ENCODE results near the gene PRR23E.

PRR23E gene

GRCh38 chr3:127174715-127175140, 18.2 kb upstream of the PRR23E start:
- TF ChIP-seq, protein P1, sequence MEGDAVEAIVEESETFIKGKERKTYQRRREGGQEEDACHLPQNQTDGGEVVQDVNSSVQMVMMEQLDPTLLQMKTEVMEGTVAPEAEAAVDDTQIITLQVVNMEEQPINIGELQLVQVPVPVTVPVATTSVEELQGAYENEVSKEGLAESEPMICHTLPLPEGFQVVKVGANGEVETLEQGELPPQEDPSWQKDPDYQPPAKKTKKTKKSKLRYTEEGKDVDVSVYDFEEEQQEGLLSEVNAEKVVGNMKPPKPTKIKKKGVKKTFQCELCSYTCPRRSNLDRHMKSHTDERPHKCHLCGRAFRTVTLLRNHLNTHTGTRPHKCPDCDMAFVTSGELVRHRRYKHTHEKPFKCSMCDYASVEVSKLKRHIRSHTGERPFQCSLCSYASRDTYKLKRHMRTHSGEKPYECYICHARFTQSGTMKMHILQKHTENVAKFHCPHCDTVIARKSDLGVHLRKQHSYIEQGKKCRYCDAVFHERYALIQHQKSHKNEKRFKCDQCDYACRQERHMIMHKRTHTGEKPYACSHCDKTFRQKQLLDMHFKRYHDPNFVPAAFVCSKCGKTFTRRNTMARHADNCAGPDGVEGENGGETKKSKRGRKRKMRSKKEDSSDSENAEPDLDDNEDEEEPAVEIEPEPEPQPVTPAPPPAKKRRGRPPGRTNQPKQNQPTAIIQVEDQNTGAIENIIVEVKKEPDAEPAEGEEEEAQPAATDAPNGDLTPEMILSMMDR (conservative IDR thresholded peaks at IDR 0.05; ENCODE audit: low read depth, low read length) = no peak
- no peak overlapping the region for H3K4me3 ChIP-seq (ENCODE audit: low read length)
- no peak for DNase-seq (ENCODE audit: low read depth)

DNA sequence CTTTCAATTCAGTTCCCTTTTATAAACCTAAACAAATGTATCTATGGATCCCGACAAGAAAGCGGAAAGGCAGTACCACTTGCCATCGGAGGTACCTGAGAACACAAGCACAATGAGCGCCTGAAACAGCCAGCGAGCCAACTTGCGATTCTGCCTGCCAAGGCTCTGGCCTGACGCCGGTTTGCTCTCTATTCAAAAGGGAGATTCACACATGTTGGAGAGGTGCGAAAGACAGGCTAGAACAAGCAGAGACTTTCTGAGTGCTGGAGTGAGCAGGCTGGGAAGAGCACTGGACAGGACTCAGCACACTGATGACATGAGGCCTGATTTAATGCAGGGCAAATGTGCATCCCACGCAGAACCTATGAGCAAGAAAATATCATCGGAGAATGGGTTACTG, 17.7 kb upstream of the PRR23E start:
- no peak for DNase-seq (ENCODE audit: low read depth)
- no peak overlapping the region for H3K4me3 ChIP-seq (ENCODE audit: low read length)
- TF ChIP-seq, protein P1 (conservative IDR thresholded peaks at IDR 0.05; ENCODE audit: low read depth, low read length) = no peak

GRCh38 chr3:127177226-127177625, 15.7 kb upstream of the PRR23E start:
- H3K4me3 ChIP-seq (ENCODE audit: low read length) = no peak overlapping the region
- no peak for DNase-seq (ENCODE audit: low read depth)

GRCh38 chr3:127180859-127181258, 12.1 kb upstream of the PRR23E start:
- no peak overlapping the region for H3K4me3 ChIP-seq (ENCODE audit: low read length)
- no peak for DNase-seq (ENCODE audit: low read depth)
- TF ChIP-seq, protein P1 (conservative IDR thresholded peaks at IDR 0.05; ENCODE audit: low read depth, low read length) = no peak

More at GRCh38 chr3:127177226-127177625, 15.7 kb upstream of the PRR23E start:
- TF ChIP-seq, protein P1 (conservative IDR thresholded peaks at IDR 0.05; ENCODE audit: low read depth, low read length) = peak; percentile 20

- H3K4me3 ChIP-seq (ENCODE audit: low read length) = no peak overlapping the region
- DNase-seq (ENCODE audit: low read depth) = no peak
- TF ChIP-seq, protein P1 (conservative IDR thresholded peaks at IDR 0.05; ENCODE audit: low read depth, low read length) = no peak
Observed at GRCh38 chr3:127182431-127182830, 10.5 kb upstream of the PRR23E start.

DNA sequence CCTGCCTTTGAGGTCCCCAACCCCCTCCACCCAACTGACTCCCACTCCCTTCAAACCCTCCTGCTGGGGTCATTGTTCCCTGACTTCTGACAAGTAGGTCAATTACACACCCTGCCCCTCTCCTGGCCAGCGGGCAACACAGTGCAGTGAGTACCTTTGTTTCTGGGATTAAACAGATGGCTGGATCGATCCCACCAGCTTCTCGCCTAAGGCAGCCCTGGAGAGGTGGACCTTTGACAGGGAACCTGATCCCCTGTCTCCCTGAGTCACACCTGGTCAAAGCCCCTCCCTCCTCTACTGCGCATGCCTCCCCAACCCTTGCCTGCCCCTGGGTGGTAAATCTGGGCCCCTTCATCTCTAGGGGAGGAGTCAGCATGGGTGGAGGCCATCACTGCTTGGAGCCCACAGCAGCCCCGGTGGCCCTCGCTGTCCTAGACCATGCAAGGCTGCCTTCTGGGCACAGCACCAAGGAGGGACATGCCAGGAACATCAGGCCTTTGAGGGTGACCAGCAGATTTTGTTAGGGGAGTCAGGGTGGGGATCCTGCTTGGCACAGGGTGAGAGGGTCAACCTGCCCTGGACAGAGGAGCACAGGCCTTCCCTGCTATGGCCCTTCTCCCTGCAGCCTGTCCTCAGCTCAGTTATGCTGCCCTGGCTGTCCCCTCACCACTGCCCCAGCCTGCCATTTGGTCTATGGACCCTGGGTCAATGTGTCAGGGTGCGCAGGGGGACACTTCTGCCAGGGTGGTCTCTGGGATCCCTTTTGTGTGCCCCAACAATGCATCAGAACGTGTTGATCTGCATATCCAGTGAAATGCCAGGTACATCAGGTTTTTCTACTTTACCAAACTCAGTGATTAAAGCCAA, 9.8 kb upstream of the PRR23E start:
- TF ChIP-seq, protein P1 (conservative IDR thresholded peaks at IDR 0.05; ENCODE audit: low read depth, low read length) = no peak
- no peak for DNase-seq (ENCODE audit: low read depth)
- H3K4me3 ChIP-seq (ENCODE audit: low read length) = no peak overlapping the region
